Mesothelial cell of epicardium (in vitro differentiated cells): ENCODE data around the gene KCNC1. TPM values are rescaled to one million over a fixed set of nuclear protein-coding genes. Genes with fewer than 3 reads are reported as not detected.

Experiments used
- DNase-seq, 2 experiments: peaks; one replicate each; pipeline ENCODE4 v3.0.0; 2021; ENCODE audit warnings: low spot score in 2 of 2; ENCODE audit not compliant: unreplicated experiment in 2 of 2
- H3K27ac Mint-ChIP-seq: 2 replicates; pipeline ENCODE4 v1.8.0; 2021; ENCODE audit warnings: mixed read lengths
- H3K27me3 Mint-ChIP-seq: 2 replicates; pipeline ENCODE4 v1.8.0; 2021; ENCODE audit warnings: low read depth, mixed read lengths
- H3K36me3 Mint-ChIP-seq: 2 replicates; pipeline ENCODE4 v1.8.0; 2021; ENCODE audit warnings: mixed read lengths
- H3K4me1 Mint-ChIP-seq: 2 replicates; pipeline ENCODE4 v1.8.0; 2021; ENCODE audit warnings: mixed read lengths
- H3K4me3 Mint-ChIP-seq: 2 replicates; pipeline ENCODE4 v1.8.0; 2021; ENCODE audit warnings: mild to moderate bottlenecking, moderate library complexity, mixed read lengths
- H3K9me3 Mint-ChIP-seq: 2 replicates; pipeline ENCODE4 v1.8.0; 2021; ENCODE audit warnings: mixed read lengths
- total RNA-seq: library from RNA; stranded (reverse); gene quantifications from 3 replicates; pipeline ENCODE4 v1.2.1, GENCODE V29; 2021
- TF ChIP-seq, protein P1 (sequence below): fragments of 200-600 bp; sonication (generic); IDR thresholded peaks from one replicate; pipeline ENCODE4 v1.5.0; 2021; ENCODE audit warnings: antibody characterized with exemption; ENCODE audit not compliant: unreplicated experiment

The KCNC1 gene
- total RNA-seq, 1 donor from 2014 or later, result 0.20 TPM

DNA sequence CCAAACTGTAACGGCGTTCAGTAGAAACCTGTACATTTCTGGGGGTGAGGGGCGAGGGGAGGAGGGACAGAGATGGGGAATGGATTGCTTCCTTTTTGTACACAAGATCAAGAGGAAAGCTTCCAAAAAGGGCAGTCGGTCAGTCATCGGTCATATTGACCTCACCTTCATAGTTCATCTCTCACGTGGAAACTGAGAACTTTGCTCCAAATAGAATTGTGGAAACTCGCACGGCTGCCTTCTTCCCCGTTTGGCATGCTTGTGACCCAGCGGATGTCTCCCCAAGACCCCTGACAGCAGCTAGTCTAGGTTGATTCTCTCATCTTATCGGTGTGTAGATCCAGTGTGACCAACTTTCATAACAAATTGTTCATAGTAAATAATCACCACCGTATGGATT is 47.6 kb downstream of the KCNC1 start:
- DNase-seq, result no peak
- Mint-ChIP-seq H3K27ac (no peak overlapping the region), H3K4me1 (no peaks in the 10 kb centered on the region), H3K27me3 (peaks cover 8% of the 10 kb centered on the region), H3K36me3 (no peaks in the 10 kb centered on the region), H3K4me3 (no peak overlapping the region), H3K9me3 (no peaks in the 10 kb centered on the region)
- TF ChIP-seq, protein P1, sequence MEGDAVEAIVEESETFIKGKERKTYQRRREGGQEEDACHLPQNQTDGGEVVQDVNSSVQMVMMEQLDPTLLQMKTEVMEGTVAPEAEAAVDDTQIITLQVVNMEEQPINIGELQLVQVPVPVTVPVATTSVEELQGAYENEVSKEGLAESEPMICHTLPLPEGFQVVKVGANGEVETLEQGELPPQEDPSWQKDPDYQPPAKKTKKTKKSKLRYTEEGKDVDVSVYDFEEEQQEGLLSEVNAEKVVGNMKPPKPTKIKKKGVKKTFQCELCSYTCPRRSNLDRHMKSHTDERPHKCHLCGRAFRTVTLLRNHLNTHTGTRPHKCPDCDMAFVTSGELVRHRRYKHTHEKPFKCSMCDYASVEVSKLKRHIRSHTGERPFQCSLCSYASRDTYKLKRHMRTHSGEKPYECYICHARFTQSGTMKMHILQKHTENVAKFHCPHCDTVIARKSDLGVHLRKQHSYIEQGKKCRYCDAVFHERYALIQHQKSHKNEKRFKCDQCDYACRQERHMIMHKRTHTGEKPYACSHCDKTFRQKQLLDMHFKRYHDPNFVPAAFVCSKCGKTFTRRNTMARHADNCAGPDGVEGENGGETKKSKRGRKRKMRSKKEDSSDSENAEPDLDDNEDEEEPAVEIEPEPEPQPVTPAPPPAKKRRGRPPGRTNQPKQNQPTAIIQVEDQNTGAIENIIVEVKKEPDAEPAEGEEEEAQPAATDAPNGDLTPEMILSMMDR, result no peak

DNA sequence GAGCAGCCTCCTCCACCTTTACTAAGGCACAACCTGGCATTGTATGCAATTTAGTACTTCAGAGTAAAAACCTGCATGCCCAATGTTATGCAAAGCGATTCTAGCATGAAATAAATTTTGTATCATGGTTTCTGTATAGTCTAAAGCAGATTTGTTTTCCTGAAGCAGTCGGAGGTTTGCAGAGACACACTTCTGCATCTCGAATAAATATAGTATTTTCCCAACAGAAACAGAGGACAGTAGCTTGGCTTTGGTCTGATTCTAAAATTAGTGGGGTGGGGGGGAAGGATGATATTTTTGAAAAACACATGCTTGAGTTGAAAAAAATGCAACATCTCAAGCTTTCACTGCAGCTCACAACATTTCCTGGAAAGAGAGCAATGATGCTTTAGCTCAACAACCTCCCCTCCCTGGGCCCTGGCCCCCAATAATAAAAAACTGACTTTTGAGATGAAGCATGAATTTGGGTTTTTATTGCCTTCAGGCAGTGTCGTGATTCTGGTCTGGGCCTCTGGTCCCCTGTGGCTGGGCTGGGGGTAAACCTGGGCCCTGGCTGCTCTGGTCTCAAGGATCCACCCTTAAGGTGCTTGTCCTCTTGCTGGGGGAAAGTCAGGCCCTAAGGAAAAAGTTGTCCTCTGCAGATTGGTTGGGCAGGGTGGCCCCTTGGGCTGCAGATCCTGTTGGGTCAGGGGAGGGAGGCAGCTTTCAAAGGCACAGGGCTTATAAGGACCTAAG is 48.2 kb downstream of the KCNC1 start:
- no peak overlapping the region for H3K4me3 Mint-ChIP-seq
- H3K27ac Mint-ChIP-seq, result no peak overlapping the region
- peaks cover 8% of the 10 kb centered on the region for H3K27me3 Mint-ChIP-seq
- DNase-seq, result no peak
- no peaks in the 10 kb centered on the region for H3K36me3 Mint-ChIP-seq
- H3K9me3 Mint-ChIP-seq, result no peaks in the 10 kb centered on the region
- TF ChIP-seq, protein P1, result no peak
- no peaks in the 10 kb centered on the region for H3K4me1 Mint-ChIP-seq

DNA sequence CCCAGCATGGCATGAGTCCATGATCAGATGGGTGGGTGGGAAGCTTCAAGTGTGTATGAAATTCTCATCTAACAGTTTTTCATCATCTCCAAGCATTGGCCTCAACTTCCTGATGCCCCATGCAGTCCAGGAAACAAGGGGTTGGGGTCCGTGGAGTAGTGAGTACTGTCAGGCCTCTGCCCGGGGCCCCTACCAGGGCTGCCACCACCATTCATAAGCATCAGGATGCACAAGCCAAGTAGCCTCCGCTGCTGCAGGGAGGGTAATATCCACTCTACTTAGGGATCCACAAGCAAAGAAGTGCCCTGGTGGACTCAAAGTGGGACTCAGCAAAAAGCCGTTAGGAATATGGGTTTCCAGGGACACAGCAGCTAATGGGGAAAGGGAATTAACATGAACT is 49.3 kb downstream of the KCNC1 start:
- Mint-ChIP-seq H3K4me3 (no peak overlapping the region), H3K9me3 (no peaks in the 10 kb centered on the region), H3K27me3 (peaks cover 8% of the 10 kb centered on the region), H3K4me1 (no peaks in the 10 kb centered on the region), H3K27ac (no peak overlapping the region), H3K36me3 (no peaks in the 10 kb centered on the region)
- TF ChIP-seq, protein P1, result no peak
- DNase-seq, result no peak

DNA sequence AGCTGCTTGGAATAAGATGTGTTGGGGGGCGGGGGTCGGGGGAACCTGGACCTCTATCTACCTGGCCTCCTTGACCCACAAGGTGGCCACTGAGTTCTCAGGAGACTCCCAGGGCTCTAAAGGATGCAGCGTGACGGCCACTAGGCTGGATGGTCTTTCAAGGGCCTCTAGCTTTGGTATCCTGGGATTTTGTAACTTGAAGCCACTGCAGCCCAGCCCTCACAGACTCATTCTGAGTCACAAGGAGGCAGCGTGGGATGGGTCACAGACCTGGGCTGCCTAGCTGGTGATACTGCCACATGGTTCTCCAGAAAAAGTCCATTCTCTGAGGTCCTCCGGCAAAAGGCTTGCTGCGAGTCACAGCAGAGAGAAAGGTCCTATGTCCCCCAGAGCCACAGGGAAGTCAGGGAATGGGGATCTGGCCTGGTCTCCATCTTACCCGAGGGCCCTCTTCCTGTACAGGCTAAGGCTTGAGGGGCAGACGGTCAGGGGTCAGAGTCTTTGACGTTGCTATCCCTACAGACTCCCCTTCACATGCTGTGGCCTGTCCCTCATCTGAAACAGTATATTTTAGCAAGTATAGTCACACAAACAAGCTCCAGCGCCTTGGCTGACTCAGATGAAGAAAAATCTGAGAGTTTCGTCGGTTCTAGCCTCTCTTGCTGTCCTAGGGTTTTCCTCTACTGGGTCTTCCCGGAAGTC is 52.4 kb downstream of the KCNC1 start:
- Mint-ChIP-seq H3K4me1 (no peaks in the 10 kb centered on the region), H3K27me3 (peaks cover 1% of the 10 kb centered on the region), H3K4me3 (no peak overlapping the region), H3K36me3 (no peaks in the 10 kb centered on the region), H3K27ac (no peak overlapping the region), H3K9me3 (no peaks in the 10 kb centered on the region)
- no peak for DNase-seq
- TF ChIP-seq, protein P1, result no peak

DNA sequence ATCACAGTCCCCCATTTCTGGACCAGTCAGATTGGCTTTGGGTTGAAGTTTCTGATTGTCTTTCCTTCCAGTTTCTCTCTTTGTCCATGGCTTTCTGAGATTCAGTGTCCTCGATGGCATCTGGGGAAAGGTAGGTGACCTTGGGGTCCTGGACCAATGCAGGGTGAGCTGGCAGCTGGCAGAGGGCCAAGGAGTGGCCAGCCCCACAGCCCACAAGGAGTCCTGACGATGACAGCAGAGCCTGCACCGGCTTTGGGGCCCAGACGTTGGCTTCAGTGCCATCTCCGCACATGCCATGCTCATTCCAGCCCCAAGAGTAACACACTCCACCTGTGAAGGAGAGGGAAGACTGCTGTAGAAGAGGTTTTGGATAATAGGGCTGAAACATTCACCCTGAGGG is 53.5 kb downstream of the KCNC1 start:
- TF ChIP-seq, protein P1, result no peak
- no peaks in the 10 kb centered on the region for H3K9me3 Mint-ChIP-seq
- H3K36me3 Mint-ChIP-seq, result no peaks in the 10 kb centered on the region

More for the DNA sequence above, 53.5 kb downstream of the KCNC1 start:
- DNase-seq, result no peak
- no peak overlapping the region for H3K27ac Mint-ChIP-seq
- H3K27me3 Mint-ChIP-seq, result no peaks in the 10 kb centered on the region
- no peak overlapping the region for H3K4me3 Mint-ChIP-seq
- H3K4me1 Mint-ChIP-seq, result no peaks in the 10 kb centered on the region
